HEK293 (cell line): ENCODE results near the gene AUP1.

Experiments used
- BCL11B ChIP-seq: fragments of 450-650 bp; formaldehyde crosslinking; IDR thresholded peaks from 2 replicates; pipeline ENCODE4 v1.5.1; 2016; ENCODE audit warnings: low read depth, missing biosample characterization, missing genetic modification characterization
- GFI1B ChIP-seq: fragments of 450-650 bp; formaldehyde crosslinking; IDR thresholded peaks from 2 replicates; pipeline ENCODE4 v1.5.1; 2016; ENCODE audit warnings: missing biosample characterization, missing genetic modification characterization
- GLI2 ChIP-seq: fragments of 450-650 bp; formaldehyde crosslinking; IDR thresholded peaks from 2 replicates; pipeline ENCODE4; 2017; ENCODE audit warnings: missing biosample characterization, missing genetic modification characterization, low read depth, borderline replicate concordance
- GLIS2 ChIP-seq: fragments of 450-650 bp; formaldehyde crosslinking; IDR thresholded peaks from 2 replicates; pipeline ENCODE4 v1.5.1; 2016; ENCODE audit warnings: missing biosample characterization, missing genetic modification characterization
- HIC1 ChIP-seq: fragments of 450-650 bp; formaldehyde crosslinking; IDR thresholded peaks from 2 replicates; pipeline ENCODE4 v1.5.1; 2016; ENCODE audit warnings: missing biosample characterization, missing genetic modification characterization
- MEIS1 ChIP-seq: sonication (generic); formaldehyde crosslinking; IDR thresholded peaks from 2 replicates; pipeline ENCODE4 v1.8.1; 2022; ENCODE audit warnings: missing genetic modification reagents, mild to moderate bottlenecking, borderline replicate concordance
- OSR2 ChIP-seq: fragments of 450-650 bp; formaldehyde crosslinking; IDR thresholded peaks from 2 replicates; pipeline ENCODE4 v1.5.1; 2016; ENCODE audit warnings: missing biosample characterization, missing genetic modification characterization
- SP3 ChIP-seq: fragments of 450-650 bp; formaldehyde crosslinking; IDR thresholded peaks from 2 replicates; pipeline ENCODE4 v1.5.1; 2016; ENCODE audit warnings: missing biosample characterization, missing genetic modification characterization
- ZBTB20 ChIP-seq: fragments of 450-650 bp; formaldehyde crosslinking; IDR thresholded peaks from 2 replicates; pipeline ENCODE4 v1.5.1; 2016; ENCODE audit warnings: missing biosample characterization, missing genetic modification characterization
- ZBTB21 ChIP-seq: fragments of 450-650 bp; formaldehyde crosslinking; IDR thresholded peaks from 2 replicates; pipeline ENCODE4 v1.5.1; 2017; ENCODE audit warnings: missing biosample characterization, missing genetic modification characterization
- ZBTB48 ChIP-seq: fragments of 450-650 bp; formaldehyde crosslinking; IDR thresholded peaks from 2 replicates; pipeline ENCODE4 v1.5.1; 2016; ENCODE audit warnings: missing biosample characterization, missing genetic modification characterization
- ZBTB8A ChIP-seq: fragments of 450-650 bp; formaldehyde crosslinking; IDR thresholded peaks from 2 replicates; pipeline ENCODE4 v1.5.1; 2016; ENCODE audit warnings: missing biosample characterization, missing genetic modification characterization
- ZFP37 ChIP-seq: fragments of 450-650 bp; formaldehyde crosslinking; IDR thresholded peaks from 2 replicates; pipeline ENCODE4 v1.5.1; 2016; ENCODE audit warnings: missing biosample characterization, missing genetic modification characterization
- ZNF112 ChIP-seq: fragments of 450-650 bp; formaldehyde crosslinking; IDR thresholded peaks from 2 replicates; pipeline ENCODE4 v1.5.0; 2017; ENCODE audit warnings: missing biosample characterization, missing genetic modification characterization
- ZNF114 ChIP-seq: fragments of 450-650 bp; formaldehyde crosslinking; IDR thresholded peaks from 2 replicates; pipeline ENCODE4 v1.5.0; 2017; ENCODE audit warnings: missing biosample characterization, missing genetic modification characterization
- ZNF146 ChIP-seq: fragments of 450-650 bp; formaldehyde crosslinking; IDR thresholded peaks from 2 replicates; pipeline ENCODE4 v1.5.1; 2016; ENCODE audit warnings: missing biosample characterization, missing genetic modification characterization
- ZNF155 ChIP-seq: fragments of 450-650 bp; formaldehyde crosslinking; IDR thresholded peaks from 2 replicates; pipeline ENCODE4 v1.5.1; 2016; ENCODE audit warnings: missing biosample characterization, missing genetic modification characterization
- ZNF157 ChIP-seq: fragments of 450-650 bp; formaldehyde crosslinking; IDR thresholded peaks from 2 replicates; pipeline ENCODE4 v1.5.1; 2016; ENCODE audit warnings: missing biosample characterization, missing genetic modification characterization
- ZNF184 ChIP-seq: fragments of 450-650 bp; IDR thresholded peaks from 2 replicates; pipeline ENCODE4 v1.5.1; 2018; ENCODE audit warnings: missing biosample characterization, mild to moderate bottlenecking, missing genetic modification characterization
- ZNF223 ChIP-seq: fragments of 450-650 bp; formaldehyde crosslinking; IDR thresholded peaks from 2 replicates; pipeline ENCODE4 v1.5.1; 2016; ENCODE audit warnings: missing biosample characterization, missing genetic modification characterization
- ZNF274 ChIP-seq, 2 experiments: fragments of 200-500 bp in 1 of 2; fragments of 450-650 bp in 1 of 2; sonication (Bioruptor generic) in 1 of 2; formaldehyde crosslinking in 1 of 2; IDR thresholded peaks; 2 replicates each; pipeline versions ENCODE4 v1.5.1 to v1.6.1; 2014 to 2016; ENCODE audit warnings: borderline replicate concordance in 1 of 2, inconsistent platforms in 1 of 2, low read length in 1 of 2, missing biosample characterization in 1 of 2, missing genetic modification characterization in 1 of 2
- ZNF341 ChIP-seq: fragments of 450-650 bp; formaldehyde crosslinking; IDR thresholded peaks from 2 replicates; pipeline ENCODE4; 2016; ENCODE audit warnings: low read depth, missing biosample characterization, missing genetic modification characterization
- ZNF366 ChIP-seq: fragments of 450-650 bp; formaldehyde crosslinking; conservative IDR thresholded peaks from 2 replicates; pipeline ENCODE4 v1.5.1; 2016; ENCODE audit warnings: missing biosample characterization, missing genetic modification characterization
- ZNF391 ChIP-seq: fragments of 450-650 bp; formaldehyde crosslinking; IDR thresholded peaks from 2 replicates; pipeline ENCODE4 v1.5.1; 2016; ENCODE audit warnings: low read depth, missing biosample characterization, missing genetic modification characterization, borderline replicate concordance
- ZNF426 ChIP-seq: fragments of 450-650 bp; formaldehyde crosslinking; IDR thresholded peaks from 2 replicates; pipeline ENCODE4 v1.5.1; 2017; ENCODE audit warnings: missing biosample characterization, missing genetic modification characterization, mild to moderate bottlenecking, inconsistent platforms, moderate library complexity
- ZNF548 ChIP-seq: fragments of 450-650 bp; formaldehyde crosslinking; IDR thresholded peaks from 2 replicates; pipeline ENCODE4 v1.5.1; 2016; ENCODE audit warnings: missing biosample characterization, missing genetic modification characterization
- ZNF629 ChIP-seq: fragments of 450-650 bp; formaldehyde crosslinking; IDR thresholded peaks from 2 replicates; pipeline ENCODE4 v1.5.1; 2017; ENCODE audit warnings: missing biosample characterization, missing genetic modification characterization
- ZNF747 ChIP-seq: fragments of 450-650 bp; formaldehyde crosslinking; IDR thresholded peaks from 2 replicates; pipeline ENCODE4 v1.5.1; 2016; ENCODE audit warnings: missing biosample characterization, missing genetic modification characterization
- ZNF76 ChIP-seq: fragments of 450-650 bp; formaldehyde crosslinking; IDR thresholded peaks from 2 replicates; pipeline ENCODE4; 2016; ENCODE audit warnings: low read depth, missing biosample characterization, missing genetic modification characterization, borderline replicate concordance
- ZNF776 ChIP-seq: fragments of 450-650 bp; formaldehyde crosslinking; IDR thresholded peaks from 2 replicates; pipeline ENCODE4 v1.5.0; 2017; ENCODE audit warnings: missing biosample characterization, missing genetic modification characterization, borderline replicate concordance
- TF ChIP-seq, protein P1 (sequence below): fragments of 450-650 bp; formaldehyde crosslinking; IDR thresholded peaks from 2 replicates; pipeline ENCODE4 v1.5.1; 2017; ENCODE audit warnings: missing biosample characterization, missing genetic modification characterization
- TF ChIP-seq, protein P2 (sequence below): fragments of 450-650 bp; formaldehyde crosslinking; IDR thresholded peaks from 2 replicates; pipeline ENCODE4 v1.5.1; 2016; ENCODE audit warnings: missing biosample characterization, missing genetic modification characterization
- TF ChIP-seq, protein P3 (sequence below): fragments of 450-650 bp; formaldehyde crosslinking; IDR thresholded peaks from 2 replicates; pipeline ENCODE4 v1.5.0; 2017; ENCODE audit warnings: missing biosample characterization, missing genetic modification characterization, borderline replicate concordance

AUP1 gene

GRCh38 chr2:74482801-74483674 is 46.5 kb downstream of the AUP1 start, which contains the start of the genes CCDC142 and TTC31 (continued):
- TF ChIP-seq ZNF629 (tag by site-specific recombination) (peak; percentile 62; the same call in 1 of the 2 replicates), ZNF548 (tag by site-specific recombination) (no peak), ZNF391 (tag by site-specific recombination) (no peak), ZBTB48 (no peak; the same call in 1 of the 2 replicates), HIC1 (tag by site-specific recombination) (peak; percentile 83), ZBTB8A (peak; percentile 78), ZNF184 (tag by site-specific recombination) (no peak), ZNF146 (tag by site-specific recombination) (no peak), OSR2 (tag by site-specific recombination) (no peak), ZNF341 (tag by site-specific recombination) (peak; percentile 82), ZNF366 (tag by site-specific recombination) (no peak), ZNF112 (no peak), ZNF747 (no peak), ZNF157 (tag by site-specific recombination) (no peak), GFI1B (tag by site-specific recombination) (no peak), ZFP37 (tag by site-specific recombination) (no peak), ZBTB20 (tag by site-specific recombination) (peak; percentile 64; the same call in 1 of the 2 replicates), ZNF114 (tag by site-specific recombination) (no peak), BCL11B (tag by site-specific recombination) (no peak), ZNF776 (tag by site-specific recombination) (no peak), ZNF274 (IDR thresholded peaks at IDR 0.05; ENCODE audit: low read length) (no peak), ZNF274 (tag by site-specific recombination; IDR thresholded peaks at IDR 0.05; ENCODE audit: borderline replicate concordance) (no peak), ZNF76 (peak; percentile 74), SP3 (tag by site-specific recombination) (peak; percentile 95), ZNF155 (tag by site-specific recombination) (no peak), MEIS1 (CRISPR knock-in tag) (no peak), ZBTB21 (tag by site-specific recombination) (no peak), GLI2 (tag by site-specific recombination) (no peak), GLIS2 (tag by site-specific recombination) (no peak; the same call in 1 of the 2 replicates), ZNF223 (tag by site-specific recombination) (no peak), ZNF426 (tag by site-specific recombination) (no peak)
- TF ChIP-seq, protein P1, sequence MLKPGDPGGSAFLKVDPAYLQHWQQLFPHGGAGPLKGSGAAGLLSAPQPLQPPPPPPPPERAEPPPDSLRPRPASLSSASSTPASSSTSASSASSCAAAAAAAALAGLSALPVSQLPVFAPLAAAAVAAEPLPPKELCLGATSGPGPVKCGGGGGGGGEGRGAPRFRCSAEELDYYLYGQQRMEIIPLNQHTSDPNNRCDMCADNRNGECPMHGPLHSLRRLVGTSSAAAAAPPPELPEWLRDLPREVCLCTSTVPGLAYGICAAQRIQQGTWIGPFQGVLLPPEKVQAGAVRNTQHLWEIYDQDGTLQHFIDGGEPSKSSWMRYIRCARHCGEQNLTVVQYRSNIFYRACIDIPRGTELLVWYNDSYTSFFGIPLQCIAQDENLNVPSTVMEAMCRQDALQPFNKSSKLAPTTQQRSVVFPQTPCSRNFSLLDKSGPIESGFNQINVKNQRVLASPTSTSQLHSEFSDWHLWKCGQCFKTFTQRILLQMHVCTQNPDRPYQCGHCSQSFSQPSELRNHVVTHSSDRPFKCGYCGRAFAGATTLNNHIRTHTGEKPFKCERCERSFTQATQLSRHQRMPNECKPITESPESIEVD (tag by site-specific recombination), result no peak
- TF ChIP-seq, protein P2, sequence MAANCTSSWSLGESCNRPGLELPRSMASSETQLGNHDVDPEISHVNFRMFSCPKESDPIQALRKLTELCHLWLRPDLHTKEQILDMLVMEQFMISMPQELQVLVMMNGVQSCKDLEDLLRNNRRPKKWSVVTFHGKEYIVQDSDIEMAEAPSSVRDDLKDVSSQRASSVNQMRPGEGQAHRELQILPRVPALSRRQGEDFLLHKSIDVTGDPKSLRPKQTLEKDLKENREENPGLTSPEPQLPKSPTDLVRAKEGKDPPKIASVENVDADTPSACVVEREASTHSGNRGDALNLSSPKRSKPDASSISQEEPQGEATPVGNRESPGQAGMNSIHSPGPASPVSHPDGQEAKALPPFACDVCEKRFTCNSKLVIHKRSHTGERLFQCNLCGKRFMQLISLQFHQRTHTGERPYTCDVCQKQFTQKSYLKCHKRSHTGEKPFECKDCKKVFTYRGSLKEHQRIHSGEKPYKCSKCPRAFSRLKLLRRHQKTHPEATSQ, result no peak
- TF ChIP-seq, protein P3, sequence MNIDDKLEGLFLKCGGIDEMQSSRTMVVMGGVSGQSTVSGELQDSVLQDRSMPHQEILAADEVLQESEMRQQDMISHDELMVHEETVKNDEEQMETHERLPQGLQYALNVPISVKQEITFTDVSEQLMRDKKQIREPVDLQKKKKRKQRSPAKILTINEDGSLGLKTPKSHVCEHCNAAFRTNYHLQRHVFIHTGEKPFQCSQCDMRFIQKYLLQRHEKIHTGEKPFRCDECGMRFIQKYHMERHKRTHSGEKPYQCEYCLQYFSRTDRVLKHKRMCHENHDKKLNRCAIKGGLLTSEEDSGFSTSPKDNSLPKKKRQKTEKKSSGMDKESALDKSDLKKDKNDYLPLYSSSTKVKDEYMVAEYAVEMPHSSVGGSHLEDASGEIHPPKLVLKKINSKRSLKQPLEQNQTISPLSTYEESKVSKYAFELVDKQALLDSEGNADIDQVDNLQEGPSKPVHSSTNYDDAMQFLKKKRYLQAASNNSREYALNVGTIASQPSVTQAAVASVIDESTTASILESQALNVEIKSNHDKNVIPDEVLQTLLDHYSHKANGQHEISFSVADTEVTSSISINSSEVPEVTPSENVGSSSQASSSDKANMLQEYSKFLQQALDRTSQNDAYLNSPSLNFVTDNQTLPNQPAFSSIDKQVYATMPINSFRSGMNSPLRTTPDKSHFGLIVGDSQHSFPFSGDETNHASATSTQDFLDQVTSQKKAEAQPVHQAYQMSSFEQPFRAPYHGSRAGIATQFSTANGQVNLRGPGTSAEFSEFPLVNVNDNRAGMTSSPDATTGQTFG (tag by site-specific recombination), result no peak
